IPS-18c (cell line): ENCODE measurements around the gene HMGN4.

Source experiments
- H3K4me3 ChIP-seq: 2 replicates; pipeline ENCODE4 v1.7.0; 2013; ENCODE audit warnings: low read depth, mild to moderate bottlenecking, low read length, moderate library complexity; ENCODE audit not compliant: insufficient read depth
- H3K9me3 ChIP-seq: one replicate; pipeline ENCODE4 v1.6.1; 2013; ENCODE audit warnings: mild to moderate bottlenecking, low read length, moderate library complexity; ENCODE audit not compliant: control insufficient read depth, insufficient read depth

Gene HMGN4

DNA sequence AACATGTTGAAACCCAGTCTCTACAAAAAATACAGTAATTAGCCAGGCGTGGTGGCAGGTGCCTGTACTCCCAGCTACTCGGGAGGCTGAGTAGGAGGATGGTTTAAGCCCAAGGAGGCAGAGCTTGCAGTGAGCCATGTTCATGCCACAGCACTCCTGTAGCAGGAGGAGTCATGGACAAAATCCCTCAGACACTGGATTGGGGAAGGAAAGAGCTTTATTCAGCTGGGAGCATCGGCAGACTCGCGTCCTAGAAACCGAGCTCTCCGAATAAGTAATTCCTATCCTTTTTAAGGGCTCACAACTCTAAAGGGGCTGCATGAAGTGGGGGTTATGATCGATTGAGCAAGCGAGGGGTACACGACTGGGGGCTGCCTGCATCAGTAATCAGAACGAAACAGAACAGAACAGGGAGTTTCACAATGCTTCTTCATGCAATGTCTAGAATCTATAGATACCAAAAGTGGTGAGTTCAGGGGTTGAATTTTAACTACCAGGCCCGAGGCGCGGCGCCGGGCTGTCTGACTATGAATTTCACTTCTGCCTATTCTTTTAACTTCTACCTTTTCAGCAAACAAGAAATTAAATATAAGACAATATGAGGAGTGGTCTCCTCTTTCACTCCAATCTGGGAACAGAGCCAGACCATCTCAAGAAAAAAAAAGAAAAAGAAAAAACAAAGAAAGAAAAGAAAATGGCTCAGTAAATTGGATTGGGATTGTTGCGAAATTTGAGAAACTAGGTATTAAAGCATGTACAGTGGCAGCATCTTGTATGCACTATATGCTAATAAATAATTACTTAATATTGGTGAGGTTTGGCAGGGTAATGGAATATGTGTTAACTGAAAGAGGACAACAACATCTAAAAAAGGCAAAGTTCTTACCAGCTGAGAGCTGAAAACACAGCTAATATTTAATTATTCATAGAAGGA lies 23.6 kb downstream of the HMGN4 start:
- no peak overlapping the region for H3K4me3 ChIP-seq

DNA sequence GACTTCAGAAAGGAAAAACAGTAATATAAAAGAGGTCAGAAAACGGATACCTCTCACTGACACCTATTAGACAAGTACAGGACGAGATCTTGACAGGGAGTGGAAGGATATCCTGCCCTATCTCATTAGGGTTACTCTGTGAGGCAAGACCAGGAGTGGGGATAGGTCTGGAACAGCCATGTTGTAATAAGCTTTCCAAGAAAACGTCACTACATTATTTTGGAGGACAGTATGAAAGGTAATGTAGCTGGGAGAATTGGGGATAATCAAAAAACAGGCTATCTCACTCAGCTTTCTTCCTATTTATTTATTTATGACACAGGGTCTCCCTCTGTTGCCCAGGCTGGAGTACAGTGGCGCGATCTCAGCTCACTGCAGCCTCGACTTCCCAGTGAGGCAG lies 25.3 kb downstream of the HMGN4 start:
- Histone ChIP-seq H3K9me3 (peaks cover 2% of the 10 kb centered on the region), H3K4me3 (no peak overlapping the region)

More for the DNA sequence above, 23.6 kb downstream of the HMGN4 start:
- H3K9me3 ChIP-seq: peaks cover 2% of the 10 kb centered on the region

DNA sequence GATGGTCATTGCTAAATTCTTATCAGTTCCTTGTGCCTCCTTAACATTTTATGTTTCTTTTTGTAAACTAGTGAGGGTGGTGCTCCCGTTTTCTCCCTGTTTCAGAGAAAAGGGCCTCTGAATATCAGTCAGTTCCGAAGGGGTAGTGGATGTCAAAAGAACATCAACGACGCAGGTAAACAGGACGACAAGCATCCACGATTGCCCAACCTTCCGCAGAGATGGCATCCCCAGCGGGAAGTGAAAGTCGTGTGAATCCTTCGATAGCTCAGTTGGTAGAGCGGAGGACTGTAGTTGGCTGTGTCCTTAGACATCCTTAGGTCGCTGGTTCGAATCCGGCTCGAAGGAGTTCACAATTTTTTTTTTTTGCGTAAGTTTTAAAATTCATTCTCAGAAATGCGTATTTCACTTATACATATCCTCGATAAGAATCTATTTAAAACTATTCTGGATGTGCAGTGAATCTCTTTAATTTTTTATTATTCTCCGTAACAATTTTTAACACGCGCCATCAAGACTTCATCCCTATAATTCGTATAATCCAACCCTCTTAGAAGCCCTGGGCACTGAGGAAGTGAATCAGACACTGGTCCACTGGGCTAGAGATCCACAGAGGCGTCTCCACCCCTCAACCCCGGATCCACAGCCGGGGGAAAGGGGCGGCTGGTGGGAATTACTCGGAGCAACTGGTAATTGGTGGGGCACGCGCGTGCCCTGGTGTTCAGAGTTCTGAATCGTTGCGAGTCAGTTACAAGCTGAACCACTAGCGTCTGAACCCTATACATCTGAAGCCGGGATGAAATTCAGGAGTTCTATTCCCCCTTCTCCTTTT lies 30.7 kb downstream of the HMGN4 start:
- peak overlapping the region; percentile 77 for H3K4me3 ChIP-seq
- H3K9me3 ChIP-seq: peaks cover 2% of the 10 kb centered on the region

GRCh38 chr6:26569433-26569764 lies 31.2 kb downstream of the HMGN4 start:
- H3K9me3 ChIP-seq: peaks cover 2% of the 10 kb centered on the region
- H3K4me3 ChIP-seq: peak overlapping the region; percentile 58; the same call in 1 of the 2 replicates

DNA sequence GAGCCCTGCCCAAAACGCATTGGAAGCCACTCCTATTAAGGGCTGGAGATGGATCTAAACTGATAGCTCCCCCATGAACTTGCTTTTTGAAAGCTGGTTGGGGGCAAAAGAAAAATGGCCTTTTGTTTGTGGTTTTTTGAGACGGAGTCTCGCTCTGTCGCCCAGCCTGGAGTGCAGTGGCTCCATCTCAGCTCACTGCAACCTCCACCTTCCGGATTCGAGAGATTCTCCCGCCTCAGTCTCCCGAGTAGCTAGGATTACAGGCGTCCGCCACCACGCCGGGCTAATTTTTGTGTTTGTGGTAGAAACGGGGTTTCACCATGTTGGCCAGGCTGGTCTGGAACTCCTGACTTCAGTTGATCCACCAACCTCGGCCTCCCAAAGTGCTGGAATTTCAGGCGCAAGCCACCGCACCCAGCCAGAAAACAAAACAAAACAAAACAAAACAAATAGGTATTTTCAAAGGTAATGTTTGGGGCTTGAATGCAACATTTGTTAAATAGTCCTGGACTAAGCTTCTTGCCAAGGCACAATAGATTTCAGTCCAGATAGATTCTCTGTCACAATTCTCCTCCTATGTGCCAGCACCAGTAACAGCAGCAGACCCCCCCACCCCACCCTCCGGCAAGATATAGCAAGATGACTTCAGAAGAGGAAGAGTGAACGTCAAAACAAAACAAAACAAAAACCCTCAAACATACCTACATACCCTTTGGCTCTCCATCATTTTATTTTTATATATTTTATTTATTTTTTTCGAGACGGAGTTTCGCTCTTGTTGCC lies 32.1 kb downstream of the HMGN4 start:
- H3K4me3 ChIP-seq: no peak overlapping the region

DNA sequence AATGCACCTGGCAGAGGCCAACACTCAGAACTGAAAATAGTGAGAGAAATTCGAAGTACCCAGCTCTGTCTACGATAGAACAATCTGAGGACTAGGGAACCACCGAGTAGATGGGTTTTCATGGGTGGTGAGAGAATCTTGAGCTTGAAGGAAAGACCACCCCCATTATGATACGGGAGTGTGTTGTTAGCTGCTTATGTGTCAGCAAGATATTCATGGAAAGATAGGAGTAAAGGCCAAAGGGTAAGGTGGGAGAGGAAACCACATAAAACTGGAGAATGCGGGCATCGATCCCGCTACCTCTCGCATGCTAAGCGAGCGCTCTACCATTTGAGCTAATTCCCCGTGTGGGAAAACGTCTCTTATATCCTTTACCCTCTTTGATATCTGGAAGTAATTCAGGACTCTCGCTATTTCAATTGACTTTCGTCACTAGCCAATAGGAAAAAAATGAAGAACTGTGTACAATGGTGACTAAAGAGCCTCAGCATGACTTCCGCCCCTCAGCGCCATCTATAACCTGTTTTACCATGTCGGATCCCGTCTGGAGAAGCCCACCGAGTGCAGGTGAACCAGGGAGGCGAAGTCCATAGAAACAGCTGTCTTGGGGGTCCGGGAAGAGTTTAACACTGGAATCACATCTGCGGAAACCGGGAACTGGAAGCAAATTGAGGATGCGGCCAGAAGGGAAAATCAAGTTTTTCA lies 33.6 kb downstream of the HMGN4 start:
- H3K4me3 ChIP-seq: peak overlapping the region; percentile 65
- H3K9me3 ChIP-seq: no peaks in the 10 kb centered on the region

More for the DNA sequence above, 32.1 kb downstream of the HMGN4 start:
- H3K9me3 ChIP-seq: peaks cover 2% of the 10 kb centered on the region

- 0 out of 2 replicates have a peak overlapping the region, but pooled peaks have one; percentile 16 for H3K4me3 ChIP-seq
- peaks cover 3% of the 10 kb centered on the region for H3K9me3 ChIP-seq
Observed at GRCh38 chr6:26575494-26575939, 37.4 kb downstream of the HMGN4 start.

- H3K4me3 ChIP-seq: peak overlapping the region; percentile 55
- peaks cover 3% of the 10 kb centered on the region for H3K9me3 ChIP-seq
Observed at GRCh38 chr6:26576407-26576843, 38.3 kb downstream of the HMGN4 start.

DNA sequence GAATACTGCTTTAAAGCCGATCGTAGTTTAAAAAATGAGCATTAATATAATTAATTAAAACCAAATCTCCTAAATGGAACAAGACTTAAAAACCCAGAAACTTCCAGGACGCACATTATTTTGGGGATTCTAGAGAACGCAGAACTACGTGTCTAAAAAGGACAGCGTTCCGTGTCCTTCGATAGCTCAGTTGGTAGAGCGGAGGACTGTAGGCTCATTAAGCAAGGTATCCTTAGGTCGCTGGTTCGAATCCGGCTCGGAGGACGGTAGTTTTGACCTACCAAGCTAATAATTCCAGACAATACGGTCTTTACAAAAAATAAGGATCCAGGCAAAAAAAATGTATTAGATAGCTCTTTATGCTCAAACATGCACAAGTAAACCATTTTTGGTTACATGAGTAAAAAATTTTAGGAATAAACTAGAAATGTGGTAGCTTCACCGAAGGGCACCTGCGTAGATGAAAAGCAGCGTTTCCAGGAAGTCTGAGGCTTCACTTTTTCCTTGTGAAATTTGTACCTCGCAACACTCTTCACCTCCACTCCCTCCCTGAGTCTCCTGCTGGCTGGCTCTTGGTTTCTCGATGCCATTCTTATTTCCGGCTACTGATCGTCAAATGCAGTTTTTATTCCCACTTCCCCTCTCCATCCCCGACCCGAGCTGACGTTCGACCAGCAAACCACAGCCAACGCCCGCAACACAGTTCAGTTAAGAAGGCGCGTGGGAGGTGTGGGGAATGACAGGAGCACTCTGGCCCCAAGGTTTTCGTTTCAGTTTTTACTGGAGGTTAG lies 39.0 kb downstream of the HMGN4 start:
- peak overlapping the region; percentile 55 for H3K4me3 ChIP-seq
- H3K9me3 ChIP-seq: peaks cover 3% of the 10 kb centered on the region

- Histone ChIP-seq H3K9me3 (peaks cover 3% of the 10 kb centered on the region), H3K4me3 (peak overlapping the region; percentile 55)
Observed at GRCh38 chr6:26577720-26578072, 39.5 kb downstream of the HMGN4 start.

GRCh38 chr6:26578279-26578678 lies 40.1 kb downstream of the HMGN4 start:
- Histone ChIP-seq H3K9me3 (peaks cover 3% of the 10 kb centered on the region), H3K4me3 (no peak overlapping the region)

DNA sequence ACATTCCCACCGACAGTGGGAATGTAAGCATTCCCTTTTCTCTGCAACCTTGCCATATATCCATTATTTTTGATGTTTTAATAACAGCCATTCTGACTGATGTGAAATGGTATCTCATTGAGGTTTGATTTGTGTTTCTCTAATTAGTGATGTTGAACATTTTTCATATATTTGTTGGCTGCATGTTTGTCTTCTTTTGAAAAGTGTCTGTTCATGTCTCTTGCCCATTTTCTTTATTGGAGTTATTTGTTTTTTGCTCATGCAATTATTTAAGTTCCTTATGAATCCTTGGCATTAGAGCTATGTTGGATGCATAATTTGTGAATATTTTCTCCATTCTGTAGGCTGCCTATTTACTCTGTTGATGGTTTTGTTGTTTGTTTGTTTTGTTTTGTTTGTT lies 40.6 kb downstream of the HMGN4 start:
- peaks cover 3% of the 10 kb centered on the region for H3K9me3 ChIP-seq
- no peak overlapping the region for H3K4me3 ChIP-seq

DNA sequence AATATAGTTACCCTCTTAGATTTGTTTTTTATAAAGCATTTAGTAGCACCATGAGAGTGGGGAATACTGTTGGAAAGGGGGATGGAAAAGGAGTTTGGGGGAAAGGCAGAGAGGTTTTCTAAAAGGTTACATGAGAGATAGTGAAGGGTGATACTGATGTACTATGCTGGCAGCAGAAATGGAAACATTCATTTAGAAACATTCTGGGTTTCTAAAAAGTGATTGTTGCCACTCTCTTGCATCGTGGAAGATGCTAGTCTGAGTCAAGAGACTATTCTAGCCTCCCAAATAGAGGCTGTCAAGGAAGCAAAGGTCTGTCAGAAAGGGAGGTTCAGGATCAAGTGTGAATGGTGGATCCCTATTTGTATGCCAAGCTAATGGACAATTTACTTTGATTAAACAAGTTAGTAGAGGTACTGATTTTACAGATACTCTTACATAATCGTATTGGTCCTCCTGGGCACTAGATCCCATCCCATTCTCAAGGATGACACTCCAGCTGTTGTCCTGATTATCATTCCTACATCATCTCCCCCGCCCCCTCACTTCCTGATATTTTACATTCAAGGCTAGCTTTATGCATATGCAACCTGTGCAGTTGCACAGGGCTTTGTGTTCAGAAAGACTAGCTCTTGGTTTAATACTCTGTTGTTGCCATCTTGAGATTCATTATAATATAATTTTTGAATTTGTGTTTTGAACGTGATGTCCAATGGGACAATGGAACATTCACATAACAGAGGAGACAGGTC lies 43.2 kb downstream of the HMGN4 start:
- Histone ChIP-seq H3K4me3 (no peak overlapping the region), H3K9me3 (peaks cover 3% of the 10 kb centered on the region)

DNA sequence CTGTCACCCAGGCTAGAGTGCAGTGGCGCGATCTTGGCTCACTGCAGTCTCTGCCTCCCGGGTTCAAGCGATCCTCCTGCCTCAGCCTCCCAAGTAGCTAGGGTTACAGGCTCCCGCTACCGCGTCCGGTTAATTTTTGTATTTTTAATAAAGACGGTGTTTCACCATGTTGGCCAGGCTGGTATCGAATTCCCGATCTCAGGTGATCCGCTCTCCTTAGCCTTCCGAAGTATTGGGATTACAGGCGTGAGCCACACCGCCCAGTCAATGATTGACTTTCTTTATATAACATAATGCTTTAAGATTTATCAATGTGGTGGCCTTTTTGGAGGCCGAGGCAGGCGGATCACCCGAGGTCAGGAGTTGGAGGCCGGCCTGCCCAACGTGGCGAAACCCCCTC lies 50.8 kb downstream of the HMGN4 start:
- Histone ChIP-seq H3K4me3 (no peak overlapping the region), H3K9me3 (no peaks in the 10 kb centered on the region)

DNA sequence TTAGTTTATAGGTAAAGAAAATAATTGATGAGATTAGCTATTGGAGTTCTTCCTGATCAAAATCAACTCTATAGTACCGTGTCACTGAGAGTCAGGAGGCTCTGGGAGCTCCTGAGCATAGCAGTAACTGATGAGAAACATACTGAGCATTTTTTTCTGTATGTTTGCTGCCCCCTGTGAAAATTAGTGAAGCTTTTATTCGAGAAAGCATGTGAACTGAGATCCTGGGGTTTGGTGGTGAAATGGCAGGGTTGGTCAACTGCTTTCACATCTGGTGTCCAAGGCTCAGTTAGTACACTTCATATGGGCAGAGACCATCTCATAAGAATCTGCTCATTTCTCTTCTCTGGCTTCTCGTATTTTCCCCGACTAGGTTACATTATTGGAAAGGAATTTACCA lies 54.5 kb downstream of the HMGN4 start:
- no peaks in the 10 kb centered on the region for H3K9me3 ChIP-seq
- H3K4me3 ChIP-seq: no peak overlapping the region
